Vein endothelial cell (primary cell): ENCODE measurements around the gene SMPDL3B. TPM values are rescaled to one million over a fixed set of nuclear protein-coding genes. Genes with fewer than 3 reads are reported as not detected.

Experiments used
- total RNA-seq: library from RNA; depleted of rRNA; stranded (reverse); fragments of >200 nt; gene quantifications from 2 replicates; pipeline ENCODE4 v1.2.3, GENCODE V29; 2012

The SMPDL3B gene
- 0.10 and 0.33 TPM in 2 replicates for total RNA-seq

DNA sequence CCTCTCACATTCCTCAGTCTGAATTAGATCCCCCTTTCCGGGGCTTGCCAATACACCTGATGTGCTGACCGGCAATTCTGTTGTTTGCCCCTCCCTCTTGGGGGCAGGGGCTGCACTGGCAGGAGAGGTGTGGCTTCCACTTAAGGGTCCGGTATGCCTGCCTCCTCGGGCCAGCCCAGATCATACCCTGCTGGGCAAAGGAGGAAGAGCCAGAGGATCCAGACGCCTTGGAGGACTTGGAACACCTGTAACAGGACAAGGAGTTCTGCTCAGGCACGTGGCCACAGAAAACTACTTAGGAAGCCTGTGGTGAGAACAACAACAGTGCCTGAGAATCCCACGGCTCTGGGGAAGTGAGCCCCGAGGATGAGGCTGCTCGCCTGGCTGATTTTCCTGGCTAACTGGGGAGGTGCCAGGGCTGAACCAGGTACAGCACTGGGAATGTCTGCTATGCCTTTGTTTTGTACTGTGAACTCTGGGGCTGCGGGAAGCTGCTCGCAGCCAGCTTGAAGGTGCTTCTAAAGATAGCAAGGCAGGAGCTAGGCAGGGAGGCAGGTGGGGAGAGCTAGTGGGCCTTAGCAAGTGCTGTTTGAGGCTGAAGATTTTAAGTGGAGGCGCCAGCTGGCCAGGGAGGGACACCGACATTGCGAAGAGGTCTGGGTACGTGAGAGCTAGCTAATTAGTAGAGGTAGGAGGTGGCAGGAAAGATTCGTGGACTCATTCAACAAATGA is at the start of gene SMPDL3B:
Gene SMPDL3B (plus strand): TSS at position 183 of the 732 bp plus-strand sequence. CDS start 184 bp downstream, at position 367.

DNA sequence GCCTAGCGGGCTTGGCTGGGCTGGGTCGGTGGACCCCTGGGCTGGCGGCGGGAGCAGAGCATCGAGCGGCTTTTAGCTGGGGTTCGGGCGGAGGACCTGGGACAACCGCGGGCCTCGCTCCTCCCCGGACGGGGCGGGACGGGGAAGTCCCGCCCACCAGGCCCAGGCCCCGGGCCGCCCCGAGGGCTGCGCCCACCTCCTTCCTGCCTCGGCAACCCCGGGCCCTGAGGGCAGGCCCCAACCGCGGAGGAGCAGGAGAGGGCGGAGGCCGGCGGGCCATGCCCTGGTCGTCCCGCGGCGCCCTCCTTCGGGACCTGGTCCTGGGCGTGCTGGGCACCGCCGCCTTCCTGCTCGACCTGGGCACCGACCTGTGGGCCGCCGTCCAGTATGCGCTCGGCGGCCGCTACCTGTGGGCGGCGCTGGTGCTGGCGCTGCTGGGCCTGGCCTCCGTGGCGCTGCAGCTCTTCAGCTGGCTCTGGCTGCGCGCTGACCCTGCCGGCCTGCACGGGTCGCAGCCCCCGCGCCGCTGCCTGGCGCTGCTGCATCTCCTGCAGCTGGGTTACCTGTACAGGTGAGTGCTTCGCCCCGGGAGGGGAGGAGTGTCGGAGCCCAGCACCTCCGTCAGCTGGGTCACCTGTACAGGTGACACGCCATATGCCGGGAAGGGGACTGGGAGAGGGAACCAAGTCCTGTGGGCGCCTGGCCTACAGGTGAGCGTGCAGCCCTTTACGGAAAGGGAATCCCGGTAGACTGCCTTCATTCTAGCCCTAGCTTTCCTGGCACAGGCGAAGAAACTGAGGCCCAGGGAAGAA is 25.2 kb downstream of the SMPDL3B start, which contains the start of gene XKR8:
Gene XKR8 (plus strand): TSS at position 182 of the 812 bp plus-strand sequence. CDS start 97 bp downstream, at position 279.

Other genes starting within 250 kb of the SMPDL3B start
- 6.9 and 11.8 TPM in 2 replicates for gene FAM76A, start 209.0 kb upstream of the SMPDL3B start, total RNA-seq
- gene STX12, start 161.8 kb upstream of the SMPDL3B start, total RNA-seq = 109 and 125 TPM in 2 replicates
- 44.4 and 54.3 TPM in 2 replicates for gene PPP1R8, start 104.2 kb upstream of the SMPDL3B start, total RNA-seq
- 9.8 and 12.2 TPM in 2 replicates for gene THEMIS2, start 62.5 kb upstream of the SMPDL3B start, total RNA-seq
- gene RPA2, start 20.4 kb upstream of the SMPDL3B start, total RNA-seq = 34.6 and 36.3 TPM in 2 replicates
- 10.8 and 11.4 TPM in 2 replicates for gene XKR8, start 25.0 kb downstream of the SMPDL3B start, total RNA-seq
- 17.6 and 28.7 TPM in 2 replicates for gene EYA3, start 153.6 kb downstream of the SMPDL3B start, total RNA-seq
- 0.29 TPM in 1 of 2 replicates, not detected in the other for gene PTAFR, start 241.7 kb downstream of the SMPDL3B start, total RNA-seq